Trophoblast cell (in vitro differentiated cells and primary cell): ENCODE results near the gene RASAL2.

Source experiments
- DNase-seq, 2 donors: peaks; one replicate each; pipeline ENCODE4 v3.0.0-alpha.2; 2016
- H2AFZ ChIP-seq: 2 replicates; pipeline ENCODE4 v1.6.1; 2013; ENCODE audit warnings: low read length, moderate library complexity, mild to moderate bottlenecking; ENCODE audit not compliant: insufficient read depth, poor library complexity
- H2AK5ac ChIP-seq: 2 replicates; pipeline ENCODE4 v1.6.1; 2013; ENCODE audit warnings: mild to moderate bottlenecking, low read length
- H2BK120ac ChIP-seq: 2 replicates; pipeline ENCODE4 v1.6.1; 2013; ENCODE audit warnings: low read length, mild to moderate bottlenecking, moderate library complexity; ENCODE audit not compliant: insufficient read depth, poor library complexity
- H2BK12ac ChIP-seq: 2 replicates; pipeline ENCODE4 v1.6.1; 2013; ENCODE audit warnings: mild to moderate bottlenecking, low read length, moderate library complexity
- H2BK5ac ChIP-seq: 2 replicates; pipeline ENCODE4 v1.6.1; 2013; ENCODE audit warnings: low read length, low read depth, moderate library complexity, mild to moderate bottlenecking; ENCODE audit not compliant: poor library complexity
- H3K14ac ChIP-seq: 2 replicates; pipeline ENCODE4 v1.6.1; 2013; ENCODE audit warnings: mild to moderate bottlenecking, low read length
- H3K18ac ChIP-seq: 2 replicates; pipeline ENCODE4 v1.6.1; 2013; ENCODE audit warnings: mild to moderate bottlenecking, low read length
- H3K23ac ChIP-seq: 2 replicates; pipeline ENCODE4 v1.6.1; 2013; ENCODE audit warnings: low read length
- H3K27ac ChIP-seq: 2 replicates; pipeline ENCODE4 v1.5.1; 2013; ENCODE audit warnings: low read depth, mild to moderate bottlenecking, inconsistent platforms, low read length, moderate library complexity
- H3K27me3 ChIP-seq: 2 replicates; pipeline ENCODE4 v1.6.1; 2013; ENCODE audit warnings: inconsistent platforms, mild to moderate bottlenecking, low read length, moderate library complexity; ENCODE audit not compliant: insufficient read depth
- H3K36me3 ChIP-seq, 2 experiments: 1 replicate in 1 of 2; 2 replicates in 1 of 2; pipeline ENCODE4 v1.6.1; 2013; ENCODE audit warnings: low read length in 2 of 2, mild to moderate bottlenecking in 2 of 2, moderate library complexity in 1 of 2; ENCODE audit not compliant: insufficient read depth in 2 of 2, control insufficient read depth in 1 of 2
- H3K4ac ChIP-seq: 2 replicates; pipeline ENCODE4 v1.6.1; 2013; ENCODE audit warnings: low read depth, mild to moderate bottlenecking, low read length, moderate library complexity
- H3K4me1 ChIP-seq, 2 experiments: 1 replicate in 1 of 2; 2 replicates in 1 of 2; pipeline ENCODE4 v1.6.1; 2013; ENCODE audit warnings: low read length in 2 of 2, mild to moderate bottlenecking in 2 of 2, moderate library complexity in 1 of 2; ENCODE audit not compliant: insufficient read depth in 2 of 2, control insufficient read depth in 1 of 2
- H3K4me2 ChIP-seq: 2 replicates; pipeline ENCODE4 v1.6.1; 2013; ENCODE audit warnings: inconsistent platforms, mild to moderate bottlenecking, low read length, moderate library complexity
- H3K4me3 ChIP-seq: 2 replicates; pipeline ENCODE4 v1.5.1; 2013; ENCODE audit warnings: mild to moderate bottlenecking, low read depth, low read length, inconsistent platforms
- H3K79me1 ChIP-seq: one replicate; pipeline ENCODE4 v1.6.1; 2013; ENCODE audit warnings: low read length
- H3K79me2 ChIP-seq: 2 replicates; pipeline ENCODE4 v1.6.1; 2013; ENCODE audit warnings: low read length, mild to moderate bottlenecking; ENCODE audit not compliant: control insufficient read depth, insufficient read depth, poor library complexity
- H3K9ac ChIP-seq: 2 replicates; pipeline ENCODE4 v1.6.1; 2013; ENCODE audit warnings: mild to moderate bottlenecking, low read length
- H3K9me3 ChIP-seq: 2 replicates; pipeline ENCODE4 v1.6.1; 2013; ENCODE audit warnings: low read depth, mild to moderate bottlenecking, control low read depth, inconsistent platforms, low read length; ENCODE audit not compliant: insufficient read depth
- H4K12ac ChIP-seq: 2 replicates; pipeline ENCODE4 v1.6.1; 2013; ENCODE audit warnings: low read depth, mild to moderate bottlenecking, low read length, moderate library complexity
- H4K8ac ChIP-seq: 2 replicates; pipeline ENCODE4 v1.6.1; 2013; ENCODE audit warnings: low read depth, mild to moderate bottlenecking, low read length, moderate library complexity
- H4K91ac ChIP-seq: one replicate; pipeline ENCODE4 v1.6.1; 2013; ENCODE audit warnings: low read depth, mild to moderate bottlenecking, low read length, moderate library complexity
- WGBS: extraction: QIAGEN DNeasy Blood & Tissue Kit; methylation state at CpG from one replicate; pipeline ENCODE4 v1.1.7; 2013; ENCODE audit warnings: missing lambda C conversion rate; ENCODE audit not compliant: insufficient read length, insufficient coverage; ENCODE audit errors: extremely low coverage; 5-methylcytosine and 5-hydroxymethylcytosine counted together

Gene RASAL2

DNA sequence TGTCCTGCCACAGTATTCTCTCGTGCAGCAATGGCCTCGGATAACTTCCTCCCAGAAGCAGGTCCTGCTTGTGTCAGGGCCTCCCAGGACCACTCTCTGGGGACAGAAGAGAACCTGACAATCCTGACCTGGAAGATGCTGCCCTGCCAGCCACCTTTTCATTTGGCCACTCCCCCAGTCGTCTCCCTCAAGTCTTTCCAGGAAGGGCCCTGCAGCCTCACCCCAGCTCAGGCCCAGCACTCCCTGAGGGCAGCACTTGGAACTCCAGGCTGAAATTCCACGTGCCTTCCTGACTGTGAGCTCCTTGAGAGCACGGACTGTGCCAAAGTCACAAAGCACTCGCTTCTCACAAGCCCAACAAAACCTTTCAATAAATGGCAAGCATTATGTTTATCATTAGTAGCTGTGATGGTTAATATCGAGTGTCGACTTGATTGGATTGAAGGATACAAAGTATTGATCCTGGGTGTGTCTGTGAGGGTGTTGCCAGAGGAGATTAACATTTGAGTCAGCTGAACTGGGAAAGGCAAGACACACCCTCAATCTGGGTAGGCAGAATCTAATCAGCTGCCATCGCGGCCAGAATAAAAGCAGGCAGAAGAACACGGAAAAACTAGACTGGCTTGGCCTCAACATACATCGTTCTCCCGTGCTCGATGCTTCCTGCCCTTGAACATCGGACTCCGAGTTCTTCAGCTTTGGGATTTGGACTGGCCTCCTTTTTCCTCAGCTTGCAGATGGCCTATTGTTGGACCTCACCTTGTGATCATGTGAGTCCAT is 405.2 kb downstream of the RASAL2 start:
- no peak overlapping the region for H4K91ac ChIP-seq
- H3K9me3 ChIP-seq = no peaks in the 10 kb centered on the region
- H4K12ac ChIP-seq = no peak overlapping the region
- no peaks in the 10 kb centered on the region for H3K27me3 ChIP-seq
- H3K36me3 ChIP-seq = no peaks in the 10 kb centered on the region
- no peak overlapping the region for H2AFZ ChIP-seq
- no peaks in the 10 kb centered on the region for H3K79me2 ChIP-seq
- no peak overlapping the region for H2BK5ac ChIP-seq
- DNase-seq = no peak
- no peak overlapping the region for H3K4me3 ChIP-seq
- H3K4me1 ChIP-seq = peaks cover 2 to 3% of the 10 kb centered on the region in 2 experiments
- no peak overlapping the region for H2AK5ac ChIP-seq
- no peak overlapping the region for H3K14ac ChIP-seq
- H2BK12ac ChIP-seq = no peak overlapping the region
- no peak overlapping the region for H2BK120ac ChIP-seq
- H4K8ac ChIP-seq = no peak overlapping the region
- H3K79me1 ChIP-seq = no peaks in the 10 kb centered on the region
- no peak overlapping the region for H3K9ac ChIP-seq
- no CpG with 5 or more reads among the region's 16 CpGs for WGBS
- no peak overlapping the region for H3K4me2 ChIP-seq
- H3K27ac ChIP-seq = no peak overlapping the region
- H3K18ac ChIP-seq = no peak overlapping the region
- H3K4ac ChIP-seq = no peak overlapping the region
- H3K23ac ChIP-seq = no peak overlapping the region

DNA sequence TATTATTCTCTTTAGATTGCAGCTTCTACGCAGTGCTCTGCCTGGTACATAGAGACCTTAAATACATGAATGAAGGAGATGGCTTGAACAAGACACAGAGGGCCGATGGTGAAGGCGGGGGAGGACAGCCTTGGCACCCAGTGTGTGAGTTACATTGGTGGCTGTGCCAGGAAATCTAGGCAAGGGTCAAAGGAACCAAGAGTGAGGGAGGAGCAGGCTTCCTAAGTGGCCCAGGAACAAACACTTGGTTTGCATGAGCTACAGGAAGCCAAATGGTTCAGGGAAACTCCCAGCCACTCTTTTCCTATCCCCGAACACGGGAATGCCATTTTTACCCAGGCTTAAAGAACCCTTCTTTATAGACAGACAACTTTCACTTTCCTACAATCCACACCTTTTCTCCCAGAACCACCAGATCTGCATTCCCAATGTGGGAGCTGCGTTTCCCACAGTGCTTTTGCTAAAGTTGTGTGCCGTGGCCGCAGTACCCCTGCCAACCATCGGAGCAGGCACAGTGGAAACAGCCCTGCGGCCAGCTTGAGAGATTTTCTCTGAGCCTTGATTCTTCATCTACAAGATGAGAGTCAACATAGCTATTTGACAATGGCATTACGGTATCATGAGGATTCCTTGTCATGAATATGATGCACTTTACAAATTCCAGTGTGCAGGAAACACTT is 406.3 kb downstream of the RASAL2 start:
- no peak overlapping the region for H3K18ac ChIP-seq
- no peak overlapping the region for H3K27ac ChIP-seq
- no peaks in the 10 kb centered on the region for H3K9me3 ChIP-seq
- H2AK5ac ChIP-seq = no peak overlapping the region
- no peak overlapping the region for H2AFZ ChIP-seq
- no peak overlapping the region for H2BK12ac ChIP-seq
- peak in 1 of 2 donors; percentile 8 for DNase-seq
- no peaks in the 10 kb centered on the region for H3K36me3 ChIP-seq
- H2BK5ac ChIP-seq = no peak overlapping the region
- H4K91ac ChIP-seq = no peak overlapping the region
- no peak overlapping the region for H2BK120ac ChIP-seq
- H4K8ac ChIP-seq = no peak overlapping the region
- no peak overlapping the region for H3K4me2 ChIP-seq
- H3K4ac ChIP-seq = no peak overlapping the region
- no peak overlapping the region for H3K9ac ChIP-seq
- no CpG with 5 or more reads among the region's 11 CpGs for WGBS
- no peak overlapping the region for H4K12ac ChIP-seq
- no peaks in the 10 kb centered on the region for H3K79me1 ChIP-seq
- no peaks in the 10 kb centered on the region for H3K79me2 ChIP-seq
- no peak overlapping the region for H3K23ac ChIP-seq
- H3K14ac ChIP-seq = no peak overlapping the region
- H3K27me3 ChIP-seq = no peaks in the 10 kb centered on the region
- H3K4me1 ChIP-seq = peaks cover 2 to 3% of the 10 kb centered on the region in 2 experiments
- no peak overlapping the region for H3K4me3 ChIP-seq

- H3K4me2 ChIP-seq = no peak overlapping the region
- H3K79me2 ChIP-seq = no peaks in the 10 kb centered on the region
- H2BK5ac ChIP-seq = no peak overlapping the region
- no peak overlapping the region for H3K4me3 ChIP-seq
- H3K4ac ChIP-seq = no peak overlapping the region
- H2AK5ac ChIP-seq = no peak overlapping the region
- H3K4me1 ChIP-seq = peaks cover 2 to 3% of the 10 kb centered on the region in 2 experiments
- H3K27ac ChIP-seq = no peak overlapping the region
- no peaks in the 10 kb centered on the region for H3K79me1 ChIP-seq
- H3K18ac ChIP-seq = no peak overlapping the region
- no peak for DNase-seq
- H3K9me3 ChIP-seq = no peaks in the 10 kb centered on the region
- no peak overlapping the region for H3K23ac ChIP-seq
- no peak overlapping the region for H4K91ac ChIP-seq
- no peak overlapping the region for H2AFZ ChIP-seq
- no peak overlapping the region for H3K14ac ChIP-seq
- no peak overlapping the region for H2BK12ac ChIP-seq
- WGBS = no CpG with 5 or more reads among the region's 10 CpGs
- H2BK120ac ChIP-seq = no peak overlapping the region
- H3K9ac ChIP-seq = no peak overlapping the region
- no peaks in the 10 kb centered on the region for H3K36me3 ChIP-seq
- no peak overlapping the region for H4K12ac ChIP-seq
- no peaks in the 10 kb centered on the region for H3K27me3 ChIP-seq
- H4K8ac ChIP-seq = no peak overlapping the region
Observed at GRCh38 chr1:178500936-178501554, 407.1 kb downstream of the RASAL2 start.

DNA sequence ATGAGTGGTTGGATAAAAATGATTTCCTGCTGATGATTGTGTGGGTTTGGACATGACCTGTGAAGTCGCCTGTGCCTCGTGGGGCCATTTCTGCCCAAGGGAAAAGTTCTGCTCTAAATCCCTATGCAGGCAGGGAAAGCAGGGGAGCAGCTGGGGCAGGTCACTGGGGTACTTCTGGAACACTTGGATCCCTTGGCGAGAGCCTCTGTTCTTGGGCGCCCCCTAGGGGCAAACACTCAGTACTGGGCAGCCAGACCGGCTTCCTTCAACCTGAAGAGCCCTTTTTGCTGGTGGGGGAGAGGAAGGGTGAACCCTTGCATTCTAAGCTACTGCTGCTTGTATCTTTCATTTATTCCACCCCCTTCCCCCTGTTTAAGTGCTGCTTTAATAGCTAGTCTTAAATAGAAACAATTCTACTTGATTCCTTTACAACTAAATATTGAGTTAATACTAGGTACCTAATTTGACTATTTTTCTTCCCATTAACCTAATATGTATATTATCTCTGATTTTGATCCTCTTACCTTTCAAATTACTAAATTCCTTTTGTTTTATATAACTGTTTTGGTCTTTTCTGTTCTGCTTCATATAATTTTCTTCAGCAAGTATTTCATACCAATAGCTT is 407.9 kb downstream of the RASAL2 start:
- Histone ChIP-seq H2AK5ac (no peak overlapping the region), H3K14ac (no peak overlapping the region), H2BK12ac (no peak overlapping the region), H3K9me3 (no peaks in the 10 kb centered on the region), H2BK5ac (no peak overlapping the region), H3K23ac (no peak overlapping the region), H4K8ac (no peak overlapping the region), H4K91ac (no peak overlapping the region), H3K18ac (no peak overlapping the region), H3K36me3 (no peaks in the 10 kb centered on the region), H3K27me3 (no peaks in the 10 kb centered on the region), H3K9ac (no peak overlapping the region), H3K4me2 (no peak overlapping the region), H2BK120ac (no peak overlapping the region), H2AFZ (no peak overlapping the region), H3K79me1 (no peaks in the 10 kb centered on the region), H3K4me3 (no peak overlapping the region), H3K27ac (no peak overlapping the region), H3K79me2 (no peaks in the 10 kb centered on the region), H3K4ac (no peak overlapping the region), H4K12ac (no peak overlapping the region), H3K4me1 (peaks cover 2 to 3% of the 10 kb centered on the region in 2 experiments)
- WGBS = no CpG with 5 or more reads among the region's 5 CpGs
- DNase-seq = peak; percentile 41 to 83
